ENCODE data around the gene KLK3.

Gene KLK3

GRCh38 chr19:50908336-50908735, 53.6 kb downstream of the KLK3 start:
- no peak for DNase-seq

- DNase-seq, result peak in 1 of 2 experiments; percentile 18
These were observed 54.7 kb downstream of the KLK3 start for GRCh38 chr19:50909240-50910070.
